Suppressor macrophage treated with lipopolysaccharide for 1 hour (primary cell): Measurements from ENCODE around the gene PAX8.

ENCODE experiments used
- DNase-seq, 3 donors: peaks; one replicate each; pipeline ENCODE4 v3.0.0-alpha.2; 2020 to 2022

The PAX8 gene

GRCh38 chr2:113181258-113182051 lies 97.3 kb downstream of the PAX8 start:
- peak; percentile 47 to 59 (median 48) for DNase-seq

- DNase-seq = peak in 1 of 3 donors; percentile 28
Observed at GRCh38 chr2:113180131-113180946, 98.4 kb downstream of the PAX8 start.

GRCh38 chr2:113179446-113180045 lies 99.2 kb downstream of the PAX8 start:
- DNase-seq = no peak

- DNase-seq = no peak
Observed at GRCh38 chr2:113178891-113179290, 99.8 kb downstream of the PAX8 start.

GRCh38 chr2:113178069-113178746 lies 100.5 kb downstream of the PAX8 start:
- DNase-seq = no peak

- DNase-seq = no peak
Observed at GRCh38 chr2:113176696-113177355, 101.9 kb downstream of the PAX8 start.

- no peak for DNase-seq
Observed at GRCh38 chr2:113175736-113176695, 102.7 kb downstream of the PAX8 start.

- DNase-seq = peak in 2 of 3 donors; percentile 28 to 29
Observed at GRCh38 chr2:113175042-113175628, 103.6 kb downstream of the PAX8 start.

- DNase-seq = peak in 1 of 3 donors; percentile 16
Observed at GRCh38 chr2:113174376-113174750, 104.4 kb downstream of the PAX8 start.

- DNase-seq = peak; percentile 80 to 85 (median 82)
Observed at GRCh38 chr2:113173542-113174375, 105.0 kb downstream of the PAX8 start, which contains the start of gene PSD4. PSD4 (plus strand) TSS chr2:113173971; CDS start chr2:113182457, 8,486 bp downstream.

GRCh38 chr2:113172721-113173541 lies 105.8 kb downstream of the PAX8 start:
- no peak for DNase-seq

- DNase-seq = peak; percentile 55 to 64 (median 59)
Observed at GRCh38 chr2:113171334-113172075, 107.2 kb downstream of the PAX8 start.

GRCh38 chr2:113169586-113169985 lies 109.1 kb downstream of the PAX8 start:
- DNase-seq = peak; percentile 60 to 73 (median 65)

- DNase-seq = no peak
Observed at GRCh38 chr2:113169002-113169530, 109.7 kb downstream of the PAX8 start.

GRCh38 chr2:113167962-113168340 lies 110.8 kb downstream of the PAX8 start:
- no peak for DNase-seq

GRCh38 chr2:113167115-113167932 lies 111.4 kb downstream of the PAX8 start:
- peak; percentile 79 to 86 (median 83) for DNase-seq

GRCh38 chr2:113166187-113166645 lies 112.5 kb downstream of the PAX8 start:
- no peak for DNase-seq
